B cell (primary cell): ENCODE data around the gene UNC79.
"Not testable (repeated sequence)": the region's sequence is repeated elsewhere in the genome, so short reads cannot be mapped to it uniquely, and the experiment has no call there.

Source experiments
- EZH2 ChIP-seq: IDR thresholded peaks from 2 replicates; pipeline ENCODE4 v1.6.1; 2012; ENCODE audit warnings: borderline replicate concordance, low read depth, mild to moderate bottlenecking, moderate library complexity, low read length; ENCODE audit not compliant: insufficient read depth, poor library complexity, severe bottlenecking
- TF ChIP-seq, protein P1 (sequence below): fragments of 200-600 bp; IDR thresholded peaks from one replicate; pipeline ENCODE4 v1.8.0; 2022; ENCODE audit warnings: antibody characterized with exemption, mild to moderate bottlenecking

- TF ChIP-seq, protein P1, sequence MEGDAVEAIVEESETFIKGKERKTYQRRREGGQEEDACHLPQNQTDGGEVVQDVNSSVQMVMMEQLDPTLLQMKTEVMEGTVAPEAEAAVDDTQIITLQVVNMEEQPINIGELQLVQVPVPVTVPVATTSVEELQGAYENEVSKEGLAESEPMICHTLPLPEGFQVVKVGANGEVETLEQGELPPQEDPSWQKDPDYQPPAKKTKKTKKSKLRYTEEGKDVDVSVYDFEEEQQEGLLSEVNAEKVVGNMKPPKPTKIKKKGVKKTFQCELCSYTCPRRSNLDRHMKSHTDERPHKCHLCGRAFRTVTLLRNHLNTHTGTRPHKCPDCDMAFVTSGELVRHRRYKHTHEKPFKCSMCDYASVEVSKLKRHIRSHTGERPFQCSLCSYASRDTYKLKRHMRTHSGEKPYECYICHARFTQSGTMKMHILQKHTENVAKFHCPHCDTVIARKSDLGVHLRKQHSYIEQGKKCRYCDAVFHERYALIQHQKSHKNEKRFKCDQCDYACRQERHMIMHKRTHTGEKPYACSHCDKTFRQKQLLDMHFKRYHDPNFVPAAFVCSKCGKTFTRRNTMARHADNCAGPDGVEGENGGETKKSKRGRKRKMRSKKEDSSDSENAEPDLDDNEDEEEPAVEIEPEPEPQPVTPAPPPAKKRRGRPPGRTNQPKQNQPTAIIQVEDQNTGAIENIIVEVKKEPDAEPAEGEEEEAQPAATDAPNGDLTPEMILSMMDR = not testable (repeated sequence)
- not testable (repeated sequence) for TF ChIP-seq EZH2
Observed at GRCh38 chr14:93479074-93479473, 48.3 kb downstream of the UNC79 start.
